ENCODE data around the gene LAMA5.

The LAMA5 gene

GRCh38 chr20:62317167-62317655, 49.9 kb downstream of the LAMA5 start:
- no peaks in the 10 kb centered on the region for H3K36me3 ChIP-seq (ENCODE audit: control insufficient read depth, insufficient read depth, low read length)

GRCh38 chr20:62316331-62317166, 50.6 kb downstream of the LAMA5 start:
- no peak overlapping the region for H3K9ac ChIP-seq (ENCODE audit: low read length)
- H3K4me1 ChIP-seq (ENCODE audit: control insufficient read depth, insufficient read depth, low read length): no peaks in the 10 kb centered on the region
- no peak overlapping the region for H3K4me3 ChIP-seq (ENCODE audit: low read length)
- H3K36me3 ChIP-seq (ENCODE audit: control insufficient read depth, insufficient read depth, low read length): no peaks in the 10 kb centered on the region
- H3K9me3 ChIP-seq (ENCODE audit: control insufficient read depth, low read length): no peaks in the 10 kb centered on the region
- H3K27me3 ChIP-seq (ENCODE audit: control insufficient read depth, insufficient read depth, low read length): no peaks in the 10 kb centered on the region

More at GRCh38 chr20:62317167-62317655, 49.9 kb downstream of the LAMA5 start:
- no peak overlapping the region for H3K4me3 ChIP-seq (ENCODE audit: low read length)
- no peaks in the 10 kb centered on the region for H3K27me3 ChIP-seq (ENCODE audit: control insufficient read depth, insufficient read depth, low read length)
- no peaks in the 10 kb centered on the region for H3K9me3 ChIP-seq (ENCODE audit: control insufficient read depth, low read length)
- no peaks in the 10 kb centered on the region for H3K4me1 ChIP-seq (ENCODE audit: control insufficient read depth, insufficient read depth, low read length)
- H3K9ac ChIP-seq (ENCODE audit: low read length): no peak overlapping the region

- Histone ChIP-seq H3K9ac (ENCODE audit: low read length) (no peak overlapping the region), H3K27me3 (ENCODE audit: control insufficient read depth, insufficient read depth, low read length) (no peaks in the 10 kb centered on the region), H3K4me3 (ENCODE audit: low read length) (no peak overlapping the region), H3K9me3 (ENCODE audit: control insufficient read depth, low read length) (no peaks in the 10 kb centered on the region), H3K36me3 (ENCODE audit: control insufficient read depth, insufficient read depth, low read length) (no peaks in the 10 kb centered on the region), H3K4me1 (ENCODE audit: control insufficient read depth, insufficient read depth, low read length) (no peaks in the 10 kb centered on the region)
These were observed 51.3 kb downstream of the LAMA5 start for GRCh38 chr20:62315773-62316172.

- Histone ChIP-seq H3K36me3 (ENCODE audit: control insufficient read depth, insufficient read depth, low read length) (no peaks in the 10 kb centered on the region), H3K9ac (ENCODE audit: low read length) (no peak overlapping the region), H3K9me3 (ENCODE audit: control insufficient read depth, low read length) (no peaks in the 10 kb centered on the region), H3K4me1 (ENCODE audit: control insufficient read depth, insufficient read depth, low read length) (no peaks in the 10 kb centered on the region), H3K27me3 (ENCODE audit: control insufficient read depth, insufficient read depth, low read length) (no peaks in the 10 kb centered on the region), H3K4me3 (ENCODE audit: low read length) (no peak overlapping the region)
These were observed 52.3 kb downstream of the LAMA5 start for GRCh38 chr20:62314711-62315302.

- Histone ChIP-seq H3K4me3 (ENCODE audit: low read length) (no peak overlapping the region), H3K27me3 (ENCODE audit: control insufficient read depth, insufficient read depth, low read length) (no peaks in the 10 kb centered on the region), H3K36me3 (ENCODE audit: control insufficient read depth, insufficient read depth, low read length) (no peaks in the 10 kb centered on the region)
These were observed 52.8 kb downstream of the LAMA5 start for GRCh38 chr20:62314339-62314638.

GRCh38 chr20:62313460-62314338, 53.4 kb downstream of the LAMA5 start:
- Histone ChIP-seq H3K9ac (ENCODE audit: low read length) (no peak overlapping the region), H3K4me1 (ENCODE audit: control insufficient read depth, insufficient read depth, low read length) (no peaks in the 10 kb centered on the region), H3K27me3 (ENCODE audit: control insufficient read depth, insufficient read depth, low read length) (no peaks in the 10 kb centered on the region), H3K36me3 (ENCODE audit: control insufficient read depth, insufficient read depth, low read length) (no peaks in the 10 kb centered on the region), H3K4me3 (ENCODE audit: low read length) (no peak overlapping the region), H3K9me3 (ENCODE audit: control insufficient read depth, low read length) (no peaks in the 10 kb centered on the region)

More at GRCh38 chr20:62314339-62314638, 52.8 kb downstream of the LAMA5 start:
- Histone ChIP-seq H3K4me1 (ENCODE audit: control insufficient read depth, insufficient read depth, low read length) (no peaks in the 10 kb centered on the region), H3K9me3 (ENCODE audit: control insufficient read depth, low read length) (no peaks in the 10 kb centered on the region), H3K9ac (ENCODE audit: low read length) (no peak overlapping the region)

- no peaks in the 10 kb centered on the region for H3K36me3 ChIP-seq (ENCODE audit: control insufficient read depth, insufficient read depth, low read length)
- H3K9ac ChIP-seq (ENCODE audit: low read length): no peak overlapping the region
- H3K4me1 ChIP-seq (ENCODE audit: control insufficient read depth, insufficient read depth, low read length): no peaks in the 10 kb centered on the region
- H3K9me3 ChIP-seq (ENCODE audit: control insufficient read depth, low read length): no peaks in the 10 kb centered on the region
- no peak overlapping the region for H3K4me3 ChIP-seq (ENCODE audit: low read length)
- no peaks in the 10 kb centered on the region for H3K27me3 ChIP-seq (ENCODE audit: control insufficient read depth, insufficient read depth, low read length)
These were observed 54.1 kb downstream of the LAMA5 start for GRCh38 chr20:62313021-62313420.

GRCh38 chr20:62312662-62312977, 54.5 kb downstream of the LAMA5 start:
- H3K36me3 ChIP-seq (ENCODE audit: control insufficient read depth, insufficient read depth, low read length): no peaks in the 10 kb centered on the region
- no peak overlapping the region for H3K9ac ChIP-seq (ENCODE audit: low read length)
- H3K4me3 ChIP-seq (ENCODE audit: low read length): no peak overlapping the region
- no peaks in the 10 kb centered on the region for H3K9me3 ChIP-seq (ENCODE audit: control insufficient read depth, low read length)
- no peaks in the 10 kb centered on the region for H3K27me3 ChIP-seq (ENCODE audit: control insufficient read depth, insufficient read depth, low read length)
- no peaks in the 10 kb centered on the region for H3K4me1 ChIP-seq (ENCODE audit: control insufficient read depth, insufficient read depth, low read length)

- Histone ChIP-seq H3K9ac (ENCODE audit: low read length) (no peak overlapping the region), H3K4me1 (ENCODE audit: control insufficient read depth, insufficient read depth, low read length) (no peaks in the 10 kb centered on the region), H3K9me3 (ENCODE audit: control insufficient read depth, low read length) (no peaks in the 10 kb centered on the region), H3K4me3 (ENCODE audit: low read length) (no peak overlapping the region), H3K36me3 (ENCODE audit: control insufficient read depth, insufficient read depth, low read length) (no peaks in the 10 kb centered on the region), H3K27me3 (ENCODE audit: control insufficient read depth, insufficient read depth, low read length) (no peaks in the 10 kb centered on the region)
These were observed 55.1 kb downstream of the LAMA5 start for GRCh38 chr20:62311832-62312661.

- no peak overlapping the region for H3K4me3 ChIP-seq (ENCODE audit: low read length)
- no peak overlapping the region for H3K9ac ChIP-seq (ENCODE audit: low read length)
- no peaks in the 10 kb centered on the region for H3K9me3 ChIP-seq (ENCODE audit: control insufficient read depth, low read length)
- H3K27me3 ChIP-seq (ENCODE audit: control insufficient read depth, insufficient read depth, low read length): no peaks in the 10 kb centered on the region
- H3K36me3 ChIP-seq (ENCODE audit: control insufficient read depth, insufficient read depth, low read length): no peaks in the 10 kb centered on the region
- no peaks in the 10 kb centered on the region for H3K4me1 ChIP-seq (ENCODE audit: control insufficient read depth, insufficient read depth, low read length)
These were observed 56.0 kb downstream of the LAMA5 start for GRCh38 chr20:62311150-62311549.

- Histone ChIP-seq H3K4me3 (ENCODE audit: low read length) (no peak overlapping the region), H3K9me3 (ENCODE audit: control insufficient read depth, low read length) (no peaks in the 10 kb centered on the region), H3K36me3 (ENCODE audit: control insufficient read depth, insufficient read depth, low read length) (no peaks in the 10 kb centered on the region), H3K27me3 (ENCODE audit: control insufficient read depth, insufficient read depth, low read length) (no peaks in the 10 kb centered on the region), H3K9ac (ENCODE audit: low read length) (no peak overlapping the region), H3K4me1 (ENCODE audit: control insufficient read depth, insufficient read depth, low read length) (peaks cover under 1% of the 10 kb centered on the region)
These were observed 56.4 kb downstream of the LAMA5 start for GRCh38 chr20:62310757-62311121.

Measured in mucosa of stomach (tissue), 1 donor.